GM23338 (cell line): ENCODE measurements around the gene PTPRR. TPM values are rescaled to one million over a fixed set of nuclear protein-coding genes. Genes with fewer than 3 reads are reported as not detected.

Experiments used
- ATAC-seq: fragments of 200-7000 bp; cut with Tn5 transposase; 3 replicates; pipeline ENCODE4 v1.9.1; 2020
- DNase-seq: peaks from one replicate; pipeline ENCODE4 v3.0.0-alpha.2; 2015; ENCODE audit warnings: low spot score
- H2AFZ ChIP-seq: fragments of 200-600 bp; sonication (generic); 2 replicates; pipeline ENCODE4 v1.8.0; 2016; ENCODE audit warnings: antibody characterized with exemption, mild to moderate bottlenecking, moderate library complexity
- H3F3A ChIP-seq: fragments of 200-600 bp; sonication (generic); replicated peaks from 2 replicates; pipeline ENCODE4 v1.8.0; 2017; ENCODE audit warnings: antibody characterized with exemption, mixed run types, low read depth
- H3K27ac ChIP-seq: fragments of 200-600 bp; sonication (generic); 2 replicates; pipeline ENCODE4 v1.6.1; 2016; ENCODE audit warnings: low read depth
- H3K27me3 ChIP-seq: fragments of 200-600 bp; sonication (generic); 2 replicates; pipeline ENCODE4 v1.8.0; 2016; ENCODE audit warnings: mild to moderate bottlenecking, mixed run types, moderate library complexity; ENCODE audit not compliant: insufficient read depth
- H3K36me3 ChIP-seq: fragments of 200-600 bp; sonication (generic); 2 replicates; pipeline ENCODE4 v1.8.0; 2016; ENCODE audit warnings: mild to moderate bottlenecking; ENCODE audit not compliant: insufficient read depth
- H3K4me1 ChIP-seq: fragments of 200-600 bp; sonication (generic); 2 replicates; pipeline ENCODE4 v1.8.0; 2016; ENCODE audit warnings: mild to moderate bottlenecking, moderate library complexity; ENCODE audit not compliant: insufficient read depth
- H3K4me2 ChIP-seq: fragments of 200-600 bp; sonication (generic); 2 replicates; pipeline ENCODE4 v1.7.1; 2017; ENCODE audit warnings: mixed run types
- H3K4me3 ChIP-seq: fragments of 200-600 bp; sonication (generic); 2 replicates; pipeline ENCODE4 v1.6.1; 2016; ENCODE audit warnings: mixed run types
- H3K79me2 ChIP-seq: fragments of 200-600 bp; sonication (generic); replicated peaks from 2 replicates; pipeline ENCODE4 v1.8.0; 2017; ENCODE audit warnings: mild to moderate bottlenecking; ENCODE audit not compliant: insufficient read depth
- H3K9me2 ChIP-seq: fragments of 200-600 bp; sonication (generic); 2 replicates; pipeline ENCODE4 v1.8.0; 2017; ENCODE audit not compliant: insufficient read depth
- H4K20me1 ChIP-seq: fragments of 200-600 bp; sonication (generic); replicated peaks from 2 replicates; pipeline ENCODE4 v1.8.0; 2017; ENCODE audit warnings: mild to moderate bottlenecking; ENCODE audit not compliant: insufficient read depth
- H3K27ac Mint-ChIP-seq: 2 replicates; pipeline ENCODE4 v1.8.0; 2020; ENCODE audit warnings: inconsistent platforms, mild to moderate bottlenecking, moderate library complexity, mixed read lengths
- H3K27me3 Mint-ChIP-seq: 3 replicates; pipeline ENCODE4 v1.8.0; 2022; ENCODE audit warnings: low read depth, mild to moderate bottlenecking, moderate library complexity, mixed read lengths, inconsistent platforms; ENCODE audit not compliant: insufficient read depth, poor library complexity
- H3K36me3 Mint-ChIP-seq: 3 replicates; pipeline ENCODE4 v1.8.0; 2021; ENCODE audit warnings: low read depth, mild to moderate bottlenecking, inconsistent platforms, moderate library complexity, mixed read lengths
- H3K4me1 Mint-ChIP-seq: 3 replicates; pipeline ENCODE4 v1.8.0; 2020; ENCODE audit warnings: mild to moderate bottlenecking, inconsistent platforms, mixed read lengths
- H3K4me3 Mint-ChIP-seq: 3 replicates; pipeline ENCODE4 v1.8.0; 2021; ENCODE audit warnings: moderate library complexity, mild to moderate bottlenecking, inconsistent platforms, mixed read lengths
- H3K9me3 Mint-ChIP-seq: 3 replicates; pipeline ENCODE4 v1.8.0; 2020; ENCODE audit warnings: moderate library complexity, mild to moderate bottlenecking, inconsistent platforms, mixed read lengths
- CREB1 ChIP-seq: fragments of 250-450 bp; sonication (Bioruptor Pico); IDR thresholded peaks from 2 replicates; pipeline ENCODE4 v1.5.0; 2020; ENCODE audit warnings: low read depth, mild to moderate bottlenecking, moderate library complexity
- CTCF ChIP-seq, 2 experiments: fragments of 200-600 bp in 1 of 2; sonication (generic) in 1 of 2; conservative IDR thresholded peaks; 2 replicates each; pipeline versions ENCODE4 v1.5.1 to v1.6.1; 2016 to 2017; ENCODE audit warnings: antibody characterized with exemption in 2 of 2, low read depth in 2 of 2, mild to moderate bottlenecking in 2 of 2, moderate library complexity in 1 of 2
- EZH2 ChIP-seq: fragments of 200-600 bp; sonication (generic); IDR thresholded peaks from one replicate; pipeline ENCODE4 v1.8.0; 2017; ENCODE audit warnings: antibody characterized with exemption, mild to moderate bottlenecking, low read depth; ENCODE audit not compliant: unreplicated experiment
- JUNB ChIP-seq: IDR thresholded peaks from one replicate; pipeline ENCODE4 v1.6.1; 2016; ENCODE audit warnings: antibody characterized with exemption; ENCODE audit not compliant: unreplicated experiment
- NANOG ChIP-seq: IDR thresholded peaks from 2 replicates; pipeline ENCODE4 v1.6.1; 2016; ENCODE audit warnings: antibody characterized with exemption, borderline replicate concordance
- POLR2AphosphoS5 ChIP-seq: IDR thresholded peaks from 2 replicates; pipeline ENCODE4 v1.6.1; 2016; ENCODE audit warnings: antibody characterized with exemption, low read depth
- ZNF331 ChIP-seq: fragments of 250-450 bp; sonication (Bioruptor Pico); IDR thresholded peaks from 2 replicates; pipeline ENCODE4 v1.5.0; 2020; ENCODE audit warnings: low read depth, mild to moderate bottlenecking, moderate library complexity
- polyA plus RNA-seq: library from polyadenylated mRNA; unstranded; fragments of >200 nt; fragmentation: Nextera tagmentation; extraction: Ambion mirVana; gene quantifications from 2 replicates; pipeline ENCODE4 v1.2.1, GENCODE V29; 2016
- total RNA-seq: library from RNA; depleted of rRNA; stranded (reverse); fragments of >200 nt; shearing (Covaris generic); gene quantifications from 2 replicates; pipeline ENCODE4 v1.2.3, GENCODE V29; 2014
- TF ChIP-seq, protein P1 (sequence below): fragments of 250-450 bp; sonication (Bioruptor Pico); IDR thresholded peaks from 2 replicates; pipeline ENCODE4 v1.5.0; 2020; ENCODE audit warnings: mild to moderate bottlenecking, moderate library complexity

PTPRR gene
- total and polyA plus RNA-seq, 2 experiments from 2014 or later = 0.26 to 0.76 TPM

- no peak overlapping the region for H3K4me3 ChIP-seq
- no peaks in the 10 kb centered on the region for H3K9me3 Mint-ChIP-seq
- peaks cover 4% of the 10 kb centered on the region; the same call in 1 of the 2 replicates for H3K4me1 ChIP-seq
- no peaks in the 10 kb centered on the region for H3K79me2 ChIP-seq
- H3K4me3 Mint-ChIP-seq = no peak overlapping the region
- no peaks in the 10 kb centered on the region for H3K36me3 Mint-ChIP-seq
- H3K4me1 Mint-ChIP-seq = peaks cover 8% of the 10 kb centered on the region
- H2AFZ ChIP-seq = no peak overlapping the region
- no peaks in the 10 kb centered on the region for H3F3A ChIP-seq
- no peak for ATAC-seq
- H3K27ac Mint-ChIP-seq = no peak overlapping the region
- H3K4me2 ChIP-seq = no peak overlapping the region
- DNase-seq = no peak
- TF ChIP-seq EZH2 (no peak), CREB1 (CRISPR knock-in tag) (no peak)
- H3K27ac ChIP-seq = no peak overlapping the region
- no peaks in the 10 kb centered on the region for H3K9me2 ChIP-seq
- no peaks in the 10 kb centered on the region for H4K20me1 ChIP-seq
- no peaks in the 10 kb centered on the region for H3K36me3 ChIP-seq
- H3K27me3 Mint-ChIP-seq = peaks cover 1% of the 10 kb centered on the region
- H3K27me3 ChIP-seq = no peaks in the 10 kb centered on the region
These were observed 292.9 kb downstream of the PTPRR start for GRCh38 chr12:70627677-70628076.

DNA sequence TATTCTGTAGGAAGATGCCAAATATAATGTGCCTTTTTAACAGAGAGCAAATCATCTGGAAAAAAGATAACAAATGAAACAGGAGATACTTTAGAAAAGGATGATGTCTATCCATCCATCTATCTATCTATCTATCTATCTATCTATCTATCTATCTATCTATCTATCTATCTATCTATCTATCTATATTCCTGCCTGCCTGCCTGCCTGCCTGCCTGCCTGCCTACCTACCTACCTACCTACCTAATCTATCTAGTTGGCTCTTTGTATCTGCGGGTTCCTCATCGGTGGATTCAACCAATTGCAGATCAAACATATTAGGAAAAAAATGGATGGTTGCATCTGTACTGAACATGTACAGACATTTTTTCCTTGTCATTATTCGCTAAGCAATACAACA is 294.4 kb downstream of the PTPRR start:
- Mint-ChIP-seq H3K27me3 (peaks cover 1% of the 10 kb centered on the region), H3K4me3 (no peak overlapping the region), H3K9me3 (no peaks in the 10 kb centered on the region), H3K27ac (no peak overlapping the region), H3K4me1 (peaks cover 8% of the 10 kb centered on the region), H3K36me3 (no peaks in the 10 kb centered on the region)
- H3K4me1 ChIP-seq = peaks cover 4% of the 10 kb centered on the region; the same call in 1 of the 2 replicates
- H2AFZ ChIP-seq = no peak overlapping the region
- no peak for DNase-seq
- H3K36me3 ChIP-seq = no peaks in the 10 kb centered on the region
- no peaks in the 10 kb centered on the region for H3F3A ChIP-seq
- H3K4me2 ChIP-seq = no peak overlapping the region
- no peak for ATAC-seq
- no peaks in the 10 kb centered on the region for H4K20me1 ChIP-seq
- H3K9me2 ChIP-seq = no peaks in the 10 kb centered on the region
- no peaks in the 10 kb centered on the region for H3K79me2 ChIP-seq
- H3K27ac ChIP-seq = no peak overlapping the region
- no peak for TF ChIP-seq NANOG
- TF ChIP-seq ZNF331 (CRISPR knock-in tag) = no peak
- TF ChIP-seq POLR2AphosphoS5 = no peak
- no peak for TF ChIP-seq JUNB
- no peak for TF ChIP-seq CTCF (conservative IDR thresholded peaks at IDR 0.05; ENCODE audit: low read depth in 2 of 2)
- H3K4me3 ChIP-seq = no peak overlapping the region
- no peaks in the 10 kb centered on the region for H3K27me3 ChIP-seq

DNA sequence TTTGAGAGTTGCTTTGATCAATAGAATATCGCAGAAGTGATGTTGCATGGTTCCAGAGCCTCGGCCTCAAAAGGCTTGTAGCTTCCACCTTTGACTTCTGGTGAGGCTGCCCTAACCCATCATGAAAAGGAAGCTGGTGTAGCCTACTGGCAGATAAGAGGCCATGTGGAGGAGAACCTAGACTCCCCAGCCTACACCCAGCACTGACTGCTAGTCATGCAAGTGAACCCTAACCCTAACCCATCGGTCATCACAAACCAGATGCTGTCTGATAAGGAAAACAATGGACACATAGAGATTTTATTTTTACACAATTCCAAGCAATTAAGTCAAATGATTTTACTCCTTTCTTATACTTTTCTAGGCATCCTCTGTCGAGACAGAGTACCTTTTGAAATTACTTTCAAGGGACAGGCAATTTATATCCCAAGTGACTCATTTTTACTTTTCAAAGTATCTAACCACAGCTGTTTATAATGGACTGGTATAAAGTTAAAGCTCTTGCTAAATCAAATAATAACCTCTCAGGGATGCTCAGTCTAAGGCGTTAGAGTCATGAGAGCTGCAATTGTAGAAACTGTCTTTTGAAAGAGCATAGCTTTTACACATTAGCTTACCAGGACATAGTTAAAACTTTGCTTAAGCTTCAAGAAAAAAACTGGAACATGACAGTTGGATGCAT is 300.9 kb downstream of the PTPRR start:
- Histone ChIP-seq H3K4me3 (no peak overlapping the region), H3K4me2 (no peak overlapping the region), H3K9me2 (no peaks in the 10 kb centered on the region), H3K79me2 (no peaks in the 10 kb centered on the region), H3K4me1 (peaks cover 28% of the 10 kb centered on the region), H4K20me1 (no peaks in the 10 kb centered on the region), H3K27ac (no peak overlapping the region), H2AFZ (no peak overlapping the region), H3K36me3 (no peaks in the 10 kb centered on the region), H3K27me3 (no peaks in the 10 kb centered on the region), H3F3A (no peaks in the 10 kb centered on the region)
- Mint-ChIP-seq H3K9me3 (no peaks in the 10 kb centered on the region), H3K36me3 (no peaks in the 10 kb centered on the region), H3K27ac (no peak overlapping the region), H3K4me1 (peaks cover 29% of the 10 kb centered on the region), H3K27me3 (peaks cover 3% of the 10 kb centered on the region), H3K4me3 (no peak overlapping the region)
- DNase-seq = no peak
- ATAC-seq = no peak
- TF ChIP-seq, protein P1, sequence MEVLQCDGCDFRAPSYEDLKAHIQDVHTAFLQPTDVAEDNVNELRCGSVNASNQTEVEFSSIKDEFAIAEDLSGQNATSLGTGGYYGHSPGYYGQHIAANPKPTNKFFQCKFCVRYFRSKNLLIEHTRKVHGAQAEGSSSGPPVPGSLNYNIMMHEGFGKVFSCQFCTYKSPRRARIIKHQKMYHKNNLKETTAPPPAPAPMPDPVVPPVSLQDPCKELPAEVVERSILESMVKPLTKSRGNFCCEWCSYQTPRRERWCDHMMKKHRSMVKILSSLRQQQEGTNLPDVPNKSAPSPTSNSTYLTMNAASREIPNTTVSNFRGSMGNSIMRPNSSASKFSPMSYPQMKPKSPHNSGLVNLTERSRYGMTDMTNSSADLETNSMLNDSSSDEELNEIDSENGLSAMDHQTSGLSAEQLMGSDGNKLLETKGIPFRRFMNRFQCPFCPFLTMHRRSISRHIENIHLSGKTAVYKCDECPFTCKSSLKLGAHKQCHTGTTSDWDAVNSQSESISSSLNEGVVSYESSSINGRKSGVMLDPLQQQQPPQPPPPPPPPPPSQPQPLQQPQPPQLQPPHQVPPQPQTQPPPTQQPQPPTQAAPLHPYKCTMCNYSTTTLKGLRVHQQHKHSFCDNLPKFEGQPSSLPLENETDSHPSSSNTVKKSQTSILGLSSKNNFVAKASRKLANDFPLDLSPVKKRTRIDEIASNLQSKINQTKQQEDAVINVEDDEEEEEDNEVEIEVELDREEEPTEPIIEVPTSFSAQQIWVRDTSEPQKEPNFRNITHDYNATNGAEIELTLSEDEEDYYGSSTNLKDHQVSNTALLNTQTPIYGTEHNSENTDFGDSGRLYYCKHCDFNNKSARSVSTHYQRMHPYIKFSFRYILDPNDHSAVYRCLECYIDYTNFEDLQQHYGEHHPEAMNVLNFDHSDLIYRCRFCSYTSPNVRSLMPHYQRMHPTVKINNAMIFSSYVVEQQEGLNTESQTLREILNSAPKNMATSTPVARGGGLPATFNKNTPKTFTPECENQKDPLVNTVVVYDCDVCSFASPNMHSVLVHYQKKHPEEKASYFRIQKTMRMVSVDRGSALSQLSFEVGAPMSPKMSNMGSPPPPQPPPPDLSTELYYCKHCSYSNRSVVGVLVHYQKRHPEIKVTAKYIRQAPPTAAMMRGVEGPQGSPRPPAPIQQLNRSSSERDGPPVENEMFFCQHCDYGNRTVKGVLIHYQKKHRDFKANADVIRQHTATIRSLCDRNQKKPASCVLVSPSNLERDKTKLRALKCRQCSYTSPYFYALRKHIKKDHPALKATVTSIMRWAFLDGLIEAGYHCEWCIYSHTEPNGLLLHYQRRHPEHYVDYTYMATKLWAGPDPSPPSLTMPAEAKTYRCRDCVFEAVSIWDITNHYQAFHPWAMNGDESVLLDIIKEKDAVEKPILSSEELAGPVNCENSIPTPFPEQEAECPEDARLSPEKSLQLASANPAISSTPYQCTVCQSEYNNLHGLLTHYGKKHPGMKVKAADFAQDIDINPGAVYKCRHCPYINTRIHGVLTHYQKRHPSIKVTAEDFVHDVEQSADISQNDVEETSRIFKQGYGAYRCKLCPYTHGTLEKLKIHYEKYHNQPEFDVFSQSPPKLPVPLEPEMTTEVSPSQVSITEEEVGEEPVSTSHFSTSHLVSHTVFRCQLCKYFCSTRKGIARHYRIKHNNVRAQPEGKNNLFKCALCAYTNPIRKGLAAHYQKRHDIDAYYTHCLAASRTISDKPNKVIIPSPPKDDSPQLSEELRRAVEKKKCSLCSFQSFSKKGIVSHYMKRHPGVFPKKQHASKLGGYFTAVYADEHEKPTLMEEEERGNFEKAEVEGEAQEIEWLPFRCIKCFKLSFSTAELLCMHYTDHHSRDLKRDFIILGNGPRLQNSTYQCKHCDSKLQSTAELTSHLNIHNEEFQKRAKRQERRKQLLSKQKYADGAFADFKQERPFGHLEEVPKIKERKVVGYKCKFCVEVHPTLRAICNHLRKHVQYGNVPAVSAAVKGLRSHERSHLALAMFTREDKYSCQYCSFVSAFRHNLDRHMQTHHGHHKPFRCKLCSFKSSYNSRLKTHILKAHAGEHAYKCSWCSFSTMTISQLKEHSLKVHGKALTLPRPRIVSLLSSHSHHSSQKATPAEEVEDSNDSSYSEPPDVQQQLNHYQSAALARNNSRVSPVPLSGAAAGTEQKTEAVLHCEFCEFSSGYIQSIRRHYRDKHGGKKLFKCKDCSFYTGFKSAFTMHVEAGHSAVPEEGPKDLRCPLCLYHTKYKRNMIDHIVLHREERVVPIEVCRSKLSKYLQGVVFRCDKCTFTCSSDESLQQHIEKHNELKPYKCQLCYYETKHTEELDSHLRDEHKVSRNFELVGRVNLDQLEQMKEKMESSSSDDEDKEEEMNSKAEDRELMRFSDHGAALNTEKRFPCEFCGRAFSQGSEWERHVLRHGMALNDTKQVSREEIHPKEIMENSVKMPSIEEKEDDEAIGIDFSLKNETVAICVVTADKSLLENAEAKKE (CRISPR knock-in tag) = no peak
- no peak for TF ChIP-seq CREB1 (CRISPR knock-in tag)
